Measurements from ENCODE around the gene CLCN7. TPM values are rescaled to one million over a fixed set of nuclear protein-coding genes. Genes with fewer than 3 reads are reported as not detected.

CLCN7 gene
- total RNA-seq, 3 donors from 2014 or later (not counting 1 experiment from before 2014, with no cell fraction given) = 117 to 125 (median 118) TPM

DNA sequence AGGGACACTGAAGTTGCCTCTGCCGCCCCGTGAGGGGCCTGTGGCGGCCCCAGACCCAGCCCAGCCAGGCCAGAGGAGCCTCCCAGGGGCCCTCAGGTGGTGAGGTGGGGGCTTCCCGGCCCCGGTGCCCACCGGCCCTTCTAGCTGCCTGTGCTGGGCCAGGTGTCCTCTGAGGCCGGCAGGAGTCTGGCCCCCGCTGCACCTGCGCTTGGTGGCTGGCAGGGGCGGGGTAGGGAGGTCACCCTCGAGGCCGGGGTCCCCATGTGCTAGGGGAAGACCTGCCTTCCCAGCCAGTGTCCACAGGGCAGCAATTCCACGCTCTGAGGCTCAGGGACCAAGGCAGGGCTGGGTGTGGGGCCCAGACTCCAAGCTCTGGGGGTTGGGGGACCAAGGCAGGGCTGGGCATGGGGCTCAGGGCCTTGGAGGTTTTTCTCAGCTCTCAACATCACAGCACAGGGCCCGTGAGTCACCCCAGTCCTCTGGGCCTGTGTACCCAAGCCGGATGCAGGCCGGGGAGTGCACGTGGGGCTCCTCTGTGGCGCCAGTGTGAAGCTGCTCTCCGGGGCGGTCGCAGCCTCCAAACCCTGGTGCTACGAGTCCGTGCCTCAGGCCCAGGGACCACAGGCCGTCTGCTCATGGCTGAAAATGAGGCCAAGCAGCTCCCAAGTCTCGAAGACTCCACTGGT is 29.2 kb downstream of the CLCN7 start:
- no peak for TF ChIP-seq CTCF (IDR thresholded peaks at IDR 0.05)
- no peaks in the 10 kb centered on the region for H3K9me3 Mint-ChIP-seq
- Histone ChIP-seq H3K27me3 (ENCODE audit: control insufficient read depth, insufficient read depth, low read length) (no peaks in the 10 kb centered on the region), H3K36me3 (ENCODE audit: control insufficient read depth, insufficient read depth, low read length) (peaks cover 26% of the 10 kb centered on the region), H3K9me3 (ENCODE audit: control insufficient read depth, insufficient read depth, low read length) (no peaks in the 10 kb centered on the region), H3K4me1 (ENCODE audit: control insufficient read depth, insufficient read depth, low read length) (peaks cover 11% of the 10 kb centered on the region), H3K4me3 (ENCODE audit: low read length) (no peak overlapping the region), H3K27ac (ENCODE audit: low read length) (peak overlapping the region; percentile 68)
- DNase-seq (no peak), ATAC-seq (peak in 1 of 3 donors; percentile 80)
- no peaks in the 10 kb centered on the region for H3K36me3 Mint-ChIP-seq
- WGBS (ENCODE audit: insufficient coverage) = 87% methylated on average over 25 of the region's 25 CpGs
- no peaks in the 10 kb centered on the region for H3K27me3 Mint-ChIP-seq (ENCODE audit: low read depth in 2 of 2)
- intact Hi-C loops (cut with micrococcal nuclease) = no loop called here
- no peak overlapping the region for H3K4me3 Mint-ChIP-seq
- H3K27ac Mint-ChIP-seq = peak overlapping the region in 1 of 2 donors; percentile 72
- H3K4me1 Mint-ChIP-seq = peaks cover 0 to 20% of the 10 kb centered on the region in 2 donors

DNA sequence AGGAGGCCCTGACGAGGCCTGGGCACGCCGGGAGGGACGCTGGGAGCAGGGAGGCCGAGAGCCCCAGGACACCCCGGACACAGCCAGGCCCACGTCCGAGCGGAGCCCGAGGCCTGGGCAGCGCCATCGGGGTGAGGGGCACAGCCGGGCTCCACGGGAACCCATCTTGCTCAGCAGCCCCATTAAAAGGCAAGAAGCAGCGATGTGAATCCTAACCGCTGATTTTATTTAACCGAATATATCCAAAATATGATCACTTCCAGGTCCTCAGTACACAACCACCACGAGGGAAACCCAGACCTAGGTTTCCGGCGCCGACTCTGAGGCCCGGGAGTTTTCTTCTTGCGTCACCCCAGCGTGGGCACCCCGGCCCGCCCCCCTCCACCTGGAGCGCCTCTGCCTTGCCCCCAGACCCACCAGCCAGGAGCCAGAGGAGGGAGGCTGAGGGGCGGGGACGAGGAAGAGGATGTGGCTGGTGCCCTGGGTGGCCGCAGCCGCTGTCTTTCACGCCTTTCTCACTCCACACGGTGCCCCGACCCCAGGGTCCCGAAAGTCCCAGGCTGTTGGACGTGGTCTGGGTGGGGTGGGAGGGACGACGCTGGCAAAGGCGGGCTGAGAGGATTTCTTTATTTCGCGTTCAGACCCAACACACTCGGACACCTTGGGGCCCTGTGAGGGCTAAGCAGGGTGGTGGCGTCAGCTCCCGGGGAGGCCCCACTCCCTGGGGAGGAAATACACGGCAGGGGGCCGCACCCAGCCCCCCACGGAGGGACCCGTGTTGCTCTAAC is 29.9 kb downstream of the CLCN7 start:
- Mint-ChIP-seq H3K4me3 (no peak overlapping the region), H3K27me3 (ENCODE audit: low read depth in 2 of 2) (no peaks in the 10 kb centered on the region), H3K4me1 (peaks cover 0 to 13% of the 10 kb centered on the region in 2 donors), H3K36me3 (no peaks in the 10 kb centered on the region), H3K27ac (peak overlapping the region in 1 of 2 donors; percentile 72), H3K9me3 (no peaks in the 10 kb centered on the region)
- 78% methylated on average over 48 of the region's 48 CpGs for WGBS (ENCODE audit: insufficient coverage)
- intact Hi-C loops (cut with micrococcal nuclease) = no loop called here
- H3K27ac ChIP-seq (ENCODE audit: low read length) = peak overlapping the region; percentile 68
- H3K36me3 ChIP-seq (ENCODE audit: control insufficient read depth, insufficient read depth, low read length) = peaks cover 24% of the 10 kb centered on the region
- DNase-seq (no peak), ATAC-seq (peak in 2 of 3 donors; percentile 42 to 57)
- H3K4me3 ChIP-seq (ENCODE audit: low read length) = no peak overlapping the region
- H3K9me3 ChIP-seq (ENCODE audit: control insufficient read depth, insufficient read depth, low read length) = no peaks in the 10 kb centered on the region
- H3K4me1 ChIP-seq (ENCODE audit: control insufficient read depth, insufficient read depth, low read length) = peaks cover 11% of the 10 kb centered on the region
- no peak for TF ChIP-seq CTCF (IDR thresholded peaks at IDR 0.05)
- no peaks in the 10 kb centered on the region for H3K27me3 ChIP-seq (ENCODE audit: control insufficient read depth, insufficient read depth, low read length)

- Histone ChIP-seq H3K4me3 (ENCODE audit: low read length) (no peak within 1 kb of the TSS), H3K27ac (ENCODE audit: low read length) (peak within 1 kb of the TSS; percentile 68), H3K9me3 (ENCODE audit: control insufficient read depth, insufficient read depth, low read length) (no peaks in the 10 kb centered on the region), H3K36me3 (ENCODE audit: control insufficient read depth, insufficient read depth, low read length) (peaks cover 18% of the 10 kb centered on the region), H3K4me1 (ENCODE audit: control insufficient read depth, insufficient read depth, low read length) (peaks cover 11% of the 10 kb centered on the region), H3K27me3 (ENCODE audit: control insufficient read depth, insufficient read depth, low read length) (no peaks in the 10 kb centered on the region)
- no peak for DNase-seq
- Mint-ChIP-seq H3K27me3 (ENCODE audit: low read depth in 2 of 2) (no peaks in the 10 kb centered on the region), H3K27ac (peak within 1 kb of the TSS in 1 of 2 donors; percentile 72), H3K36me3 (no peaks in the 10 kb centered on the region), H3K4me3 (no peak within 1 kb of the TSS), H3K9me3 (no peaks in the 10 kb centered on the region), H3K4me1 (peaks cover 0 to 10% of the 10 kb centered on the region in 2 donors)
- TF ChIP-seq CTCF (IDR thresholded peaks at IDR 0.05) = no peak
- WGBS (ENCODE audit: insufficient coverage) = 88% methylated on average over 27 of the region's 27 CpGs
- ATAC-seq = no peak
- intact Hi-C loops (cut with micrococcal nuclease) = no loop called here
Measured at GRCh38 chr16:1443980-1444729, 30.7 kb downstream of the CLCN7 start, which contains the start of gene CCDC154. Gene CCDC154, minus strand, starts transcription at chr16:1444556. Its CDS starts 234 bp downstream, at chr16:1444322.
